HepG2 (cell line): ENCODE measurements around the gene PADI1.

Experiments used
- HNRNPLL ChIP-seq: fragments of 200-400 bp; formaldehyde crosslinking; IDR thresholded peaks from 2 replicates; pipeline ENCODE4 v1.6.1; 2017; ENCODE audit warnings: mild to moderate bottlenecking, low read depth, low read length; ENCODE audit not compliant: poor library complexity, severe bottlenecking
- TCF7L2 ChIP-seq: IDR thresholded peaks from 2 replicates; pipeline ENCODE4 v1.6.1; 2011; ENCODE audit warnings: mild to moderate bottlenecking, low read depth, low read length, moderate library complexity
- USF2 ChIP-seq, 2 experiments: sonication (generic) in 1 of 2; formaldehyde crosslinking in 1 of 2; IDR thresholded peaks; 2 replicates each; pipeline versions ENCODE4 v1.5.1 to v1.6.1; 2011 to 2020; ENCODE audit warnings: borderline replicate concordance in 1 of 2, low read depth in 1 of 2, low read length in 1 of 2, mild to moderate bottlenecking in 1 of 2, missing genetic modification reagents in 1 of 2, moderate library complexity in 1 of 2
- ZBTB38 ChIP-seq: sonication (generic); formaldehyde crosslinking; IDR thresholded peaks from 2 replicates; pipeline ENCODE4 v1.5.1; 2020; ENCODE audit warnings: mild to moderate bottlenecking, missing genetic modification reagents
- ZNF597 ChIP-seq: sonication (generic); formaldehyde crosslinking; IDR thresholded peaks from 2 replicates; pipeline ENCODE4 v1.5.0; 2020; ENCODE audit warnings: missing genetic modification reagents

- TF ChIP-seq USF2 (IDR thresholded peaks at IDR 0.05; ENCODE audit: low read depth, low read length) (no peak), USF2 (CRISPR knock-in tag; IDR thresholded peaks at IDR 0.05; ENCODE audit: borderline replicate concordance) (no peak), HNRNPLL (no peak), ZBTB38 (no peak), ZNF597 (CRISPR knock-in tag) (no peak), TCF7L2 (no peak)
These were observed 67.1 kb downstream of the PADI1 start for GRCh38 chr1:17272066-17272465.
